ENCODE data around the gene ANXA1.
A peak's percentile ranks its signal among the peaks of the same experiment; 100 is the strongest.
"Not testable (repeated sequence)": the region's sequence is repeated elsewhere in the genome, so short reads cannot be mapped to it uniquely, and the experiment has no call there.

Gene ANXA1

DNA sequence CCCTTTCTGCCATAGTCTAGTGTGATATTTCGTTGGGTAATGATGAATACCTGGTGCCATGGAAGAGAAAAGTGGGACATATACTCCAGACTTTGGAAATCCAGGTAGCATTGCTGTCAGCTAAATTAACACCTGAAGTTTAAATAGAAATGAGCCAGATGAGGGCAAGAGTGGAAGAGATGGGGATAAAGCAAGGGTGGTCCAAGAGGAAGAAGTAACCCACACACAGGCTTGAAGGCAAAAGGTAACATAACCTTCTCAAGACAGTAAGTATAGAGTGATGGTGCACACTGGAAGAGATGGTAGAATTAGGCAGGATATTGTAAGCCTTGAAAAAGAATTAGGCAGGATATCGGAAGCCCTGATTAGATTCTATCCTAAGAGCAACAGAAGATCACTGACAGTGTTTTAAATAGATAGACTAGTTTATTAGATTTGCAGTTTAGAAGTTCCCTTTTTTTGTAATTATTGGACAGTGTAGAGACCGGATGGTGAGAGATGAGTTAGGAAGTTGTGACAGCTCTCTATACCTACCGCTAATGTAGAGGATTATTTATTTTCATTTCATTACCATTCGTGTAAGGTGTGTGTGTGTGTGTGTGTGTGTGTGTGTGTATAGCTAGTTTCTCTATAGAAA, 16.8 kb downstream of the ANXA1 start:
- no peak for DNase-seq (ENCODE audit: low read depth)

DNA sequence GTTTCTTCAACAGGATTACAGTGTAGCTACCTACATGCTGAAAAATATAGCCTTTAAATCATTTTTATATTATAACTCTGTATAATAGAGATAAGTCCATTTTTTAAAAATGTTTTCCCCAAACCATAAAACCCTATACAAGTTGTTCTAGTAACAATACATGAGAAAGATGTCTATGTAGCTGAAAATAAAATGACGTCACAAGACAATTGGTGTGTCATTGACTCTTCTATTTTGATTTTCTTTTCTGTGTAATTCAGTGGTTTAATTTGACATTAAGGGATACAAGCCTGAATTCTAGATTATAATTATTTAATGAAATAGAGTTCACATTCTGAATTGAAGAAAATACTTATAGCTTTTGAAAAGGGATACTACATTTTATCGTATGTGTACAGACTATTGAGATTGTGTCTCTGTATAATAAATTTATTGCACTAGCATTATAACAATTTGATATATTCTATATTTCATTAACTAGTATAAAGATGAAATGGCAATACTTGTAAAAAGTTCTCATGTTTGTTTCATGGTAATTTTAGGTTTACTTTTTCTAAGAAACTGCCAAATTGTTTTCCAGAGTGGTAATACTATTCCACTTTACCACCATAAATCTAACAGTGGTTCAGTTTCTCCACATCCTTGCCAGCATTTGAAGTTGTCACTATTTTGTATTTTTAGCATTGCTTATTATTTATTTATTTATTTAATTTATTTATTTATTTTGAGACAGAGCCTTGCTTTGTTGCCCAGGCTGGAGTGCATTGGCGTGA, 18.7 kb downstream of the ANXA1 start:
- no peak for DNase-seq (ENCODE audit: low read depth)

DNA sequence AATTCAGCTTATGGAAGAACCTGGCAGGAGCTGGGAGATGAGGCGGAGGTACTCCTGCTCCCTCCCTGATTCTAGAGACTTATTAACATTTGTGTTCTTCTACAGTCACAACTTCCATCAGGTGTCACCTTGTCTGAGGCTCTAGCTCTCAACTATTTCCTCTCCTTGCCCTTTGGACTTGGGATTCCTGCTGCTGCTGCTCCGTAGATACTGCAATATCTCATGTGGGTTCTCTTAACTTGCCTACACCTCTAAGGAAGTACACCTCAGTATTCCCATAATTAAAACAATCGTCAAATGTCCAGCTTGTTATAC, 21.2 kb downstream of the ANXA1 start:
- DNase-seq (ENCODE audit: low read depth): no peak

- no peak for DNase-seq (ENCODE audit: low read depth)
Observed at GRCh38 chr9:73173557-73174329, 22.1 kb downstream of the ANXA1 start.

GRCh38 chr9:73174330-73174980, 22.8 kb downstream of the ANXA1 start:
- no peak for DNase-seq (ENCODE audit: low read depth)

DNA sequence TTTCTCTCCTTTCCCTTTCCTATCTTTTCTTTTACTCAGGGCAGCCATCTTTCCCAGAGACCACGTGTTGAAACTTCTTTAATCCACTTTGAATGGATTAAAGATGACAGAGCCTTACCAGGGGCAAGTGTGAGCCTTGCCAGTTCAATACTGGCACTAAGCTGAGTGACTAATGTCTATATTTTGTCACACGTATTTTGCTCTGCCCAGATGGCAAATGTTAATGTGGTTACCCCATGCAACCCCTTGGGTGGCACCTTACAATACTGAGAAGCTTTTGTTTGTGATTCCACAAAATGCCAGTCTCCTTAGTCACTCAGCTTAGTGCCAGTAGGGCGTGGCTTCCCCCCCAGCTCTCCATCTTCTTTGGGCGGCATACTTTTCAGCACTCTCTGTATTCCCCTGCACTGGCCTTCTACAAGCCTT, 24.8 kb downstream of the ANXA1 start:
- no peak for DNase-seq (ENCODE audit: low read depth)

DNA sequence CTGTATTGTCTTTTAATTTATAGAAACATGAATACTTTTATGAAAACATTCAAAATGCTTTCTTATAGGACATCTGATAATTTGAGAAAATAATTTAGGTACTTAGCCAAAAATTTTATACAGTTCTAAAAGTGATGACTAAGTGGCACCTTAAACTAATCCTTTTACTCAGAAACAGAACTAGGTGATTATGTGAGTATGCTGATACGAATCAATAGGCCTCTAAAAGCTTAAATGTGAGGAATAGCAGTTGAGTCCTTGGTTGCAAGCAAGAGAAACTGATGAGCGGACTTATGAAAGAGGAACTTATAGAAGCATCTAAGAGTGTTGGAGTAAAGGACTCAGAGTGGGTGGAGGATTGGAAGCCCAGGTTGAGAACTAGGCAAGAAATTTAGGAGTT, 26.4 kb downstream of the ANXA1 start:
- DNase-seq (ENCODE audit: low read depth): no peak

DNA sequence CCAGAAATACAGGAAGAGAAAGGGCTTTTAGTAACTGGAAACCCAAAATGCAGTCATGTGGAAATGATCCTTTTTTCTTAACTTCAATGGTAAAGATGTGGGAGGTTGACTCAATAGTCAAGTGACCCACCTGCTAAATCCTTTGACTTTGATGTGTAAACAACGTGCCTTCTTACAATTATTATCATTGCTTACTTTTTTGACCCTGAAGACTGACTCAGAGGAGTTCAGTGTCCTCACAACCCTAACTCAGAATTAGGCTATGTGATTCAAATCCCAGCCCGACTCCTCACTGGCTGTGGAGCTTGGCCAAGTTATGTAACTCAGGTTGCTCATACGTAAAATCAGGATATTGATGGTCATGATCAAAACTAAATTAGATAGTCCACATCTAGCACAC, 27.9 kb downstream of the ANXA1 start:
- peak; percentile 63 for DNase-seq (ENCODE audit: low read depth)

DNA sequence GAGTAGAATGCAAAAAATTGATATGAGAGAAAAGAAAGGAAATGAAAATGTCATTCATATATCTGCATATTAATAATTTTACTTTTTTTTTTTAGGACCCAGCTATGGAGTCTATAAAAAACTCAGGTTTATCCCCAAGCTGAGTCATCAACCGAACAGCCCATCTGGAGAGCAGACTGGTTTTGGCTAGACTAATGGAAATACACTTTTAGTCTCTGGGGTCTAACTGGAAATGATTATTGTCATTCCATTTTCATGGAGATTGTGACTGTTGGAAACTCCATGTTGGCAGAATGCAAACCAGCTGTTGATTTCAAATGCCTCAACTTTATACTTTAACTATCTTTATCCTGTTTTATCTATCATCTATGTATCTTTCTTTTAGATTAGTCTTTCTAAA, 28.7 kb downstream of the ANXA1 start:
- DNase-seq (ENCODE audit: low read depth): peak; percentile 66

DNA sequence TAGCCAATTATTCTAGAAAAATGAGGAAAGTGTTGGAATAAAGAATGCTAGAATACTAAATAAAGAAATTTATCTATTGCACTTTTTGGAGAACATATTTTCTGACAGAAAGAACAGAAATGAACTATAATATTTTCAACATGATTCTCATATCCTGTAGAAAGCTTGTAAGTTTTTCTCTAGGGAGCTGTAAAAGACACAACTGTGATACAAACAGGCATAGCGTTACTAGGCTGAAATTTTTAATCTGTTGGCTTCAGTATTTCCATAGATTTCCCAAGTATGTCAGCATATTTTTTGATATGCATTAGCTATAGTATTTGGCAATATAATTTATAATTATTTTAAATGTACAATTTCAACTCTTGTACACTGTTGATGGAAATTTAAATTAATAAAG, 31.3 kb downstream of the ANXA1 start:
- DNase-seq (ENCODE audit: low read depth): no peak

DNA sequence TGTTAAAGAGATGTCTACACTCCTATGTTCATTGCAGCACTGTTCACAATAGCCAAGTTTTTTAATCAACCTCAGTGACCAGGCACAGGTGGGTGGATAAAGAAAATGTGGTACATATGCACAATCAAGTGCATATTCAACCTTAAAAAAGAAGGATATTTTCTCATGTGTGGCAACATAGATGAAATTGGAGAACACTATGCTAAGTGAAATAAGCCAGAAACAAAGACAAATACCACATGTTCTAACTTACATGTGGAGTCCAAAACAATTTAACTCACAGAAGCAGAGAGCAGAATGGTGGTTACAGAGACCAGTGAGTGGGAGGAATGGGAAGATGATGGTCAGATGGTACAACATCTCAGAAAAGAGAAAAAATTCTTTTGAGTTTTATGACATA, 31.8 kb downstream of the ANXA1 start:
- DNase-seq (ENCODE audit: low read depth): no peak

- DNase-seq (ENCODE audit: low read depth): peak; percentile 40
Observed at GRCh38 chr9:73183917-73184861, 32.5 kb downstream of the ANXA1 start.

DNA sequence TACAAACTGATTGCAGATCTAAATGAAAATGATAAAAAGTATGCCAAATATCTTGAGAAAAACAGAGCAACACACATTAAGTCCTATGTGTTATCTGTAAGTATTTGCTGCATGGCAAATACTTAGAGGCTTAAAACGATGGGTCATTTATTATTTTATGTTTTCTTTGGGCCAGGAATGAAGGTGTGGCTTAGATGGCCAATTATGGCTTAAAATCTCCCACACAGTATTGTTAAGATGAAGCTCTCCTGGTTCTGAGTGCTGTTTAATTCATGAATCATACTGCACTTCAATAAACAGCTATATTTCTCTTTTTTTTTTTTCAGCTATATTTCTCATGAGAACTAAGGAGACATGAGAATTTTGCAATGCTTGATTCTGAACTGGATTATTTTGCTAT, 39.4 kb downstream of the ANXA1 start:
- DNase-seq (ENCODE audit: low read depth): not testable (repeated sequence)

DNA sequence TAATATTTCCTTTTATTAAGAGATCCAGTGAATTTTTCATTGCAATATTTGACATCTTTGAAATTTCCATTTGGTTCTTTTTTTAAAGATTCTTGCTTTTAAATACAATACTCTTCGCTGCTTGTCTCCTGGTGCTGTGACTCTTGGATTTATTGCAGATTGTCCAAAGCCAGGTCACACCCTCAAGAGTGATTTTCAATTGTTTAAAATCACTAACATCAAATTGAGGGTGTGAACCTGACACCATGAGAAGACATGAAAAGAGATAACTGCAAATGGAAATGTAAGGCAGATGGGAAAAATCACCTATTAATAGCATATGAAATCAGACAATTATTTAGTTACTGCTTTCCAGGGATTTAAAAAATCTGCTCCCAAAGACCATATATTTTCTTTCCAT, 42.6 kb downstream of the ANXA1 start:
- DNase-seq (ENCODE audit: low read depth): no peak

DNA sequence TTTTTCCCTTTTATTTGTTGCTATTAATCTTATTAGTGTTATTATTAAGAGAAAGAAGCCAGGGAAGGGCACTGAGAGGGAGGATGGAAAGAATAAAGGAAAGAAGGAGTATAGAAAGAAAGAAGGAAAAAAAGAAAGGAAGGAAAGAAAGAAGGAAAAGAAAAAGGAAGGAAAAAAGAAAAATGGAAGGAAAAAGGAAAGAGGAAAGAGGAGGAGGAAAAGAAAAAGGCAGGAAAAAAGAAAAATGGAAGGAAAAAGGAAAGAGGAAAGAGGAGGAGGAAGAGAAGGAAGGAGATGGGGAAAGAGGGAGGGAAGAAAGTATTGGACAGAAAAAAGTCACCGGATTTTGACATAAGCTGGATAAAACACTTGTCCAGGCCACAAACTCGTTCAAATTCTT, 47.8 kb downstream of the ANXA1 start:
- no peak for DNase-seq (ENCODE audit: low read depth)

GRCh38 chr9:73199886-73200285, 48.2 kb downstream of the ANXA1 start:
- DNase-seq (ENCODE audit: low read depth): no peak

GRCh38 chr9:73200694-73201452, 49.2 kb downstream of the ANXA1 start:
- peak; percentile 33 for DNase-seq (ENCODE audit: low read depth)

DNA sequence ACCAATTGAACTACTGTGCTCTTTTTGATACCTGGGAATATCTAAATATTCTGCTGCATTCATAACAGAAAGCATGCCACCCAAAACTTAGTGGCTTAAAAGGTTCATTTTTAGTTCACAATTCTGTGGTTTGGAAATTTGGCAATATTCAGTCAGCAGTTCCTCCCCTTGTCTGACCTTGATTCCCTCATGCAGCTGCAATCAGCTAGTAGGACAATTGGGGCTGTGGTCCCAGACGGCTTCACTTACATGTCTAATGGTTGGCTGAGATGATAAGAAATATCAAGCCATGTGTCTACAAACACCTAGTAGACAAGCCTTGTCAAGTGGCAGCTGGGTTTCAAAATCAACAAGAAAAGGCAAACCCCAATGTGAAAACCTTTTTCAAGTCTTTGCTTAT, 51.3 kb downstream of the ANXA1 start:
- DNase-seq (ENCODE audit: low read depth): no peak

- no peak for DNase-seq (ENCODE audit: low read depth)
Observed at GRCh38 chr9:73204936-73205335, 53.3 kb downstream of the ANXA1 start.

DNA sequence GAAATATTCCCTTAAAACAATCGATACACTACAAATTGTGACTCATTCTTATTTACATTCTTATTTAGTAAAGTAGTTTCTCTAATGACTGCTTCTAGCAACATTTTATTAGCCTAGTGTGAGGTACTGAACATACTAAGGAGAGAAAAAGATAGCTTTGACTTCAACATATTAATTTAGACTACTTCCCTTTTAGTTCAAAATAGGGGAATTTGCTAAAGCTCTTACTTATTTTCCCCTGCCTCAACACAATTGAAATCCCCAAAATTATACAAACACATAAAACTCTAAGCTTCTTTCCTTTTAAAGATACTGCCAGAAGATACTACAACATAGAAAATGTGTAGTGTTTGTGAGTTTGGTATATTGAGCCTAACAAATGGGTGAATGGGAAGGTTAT, 55.2 kb downstream of the ANXA1 start:
- no peak for DNase-seq (ENCODE audit: low read depth)

All from iris pigment epithelial cell (primary cell).